NB4 (cell line): ENCODE measurements around the gene TIAM2.

ENCODE experiments used
- POLR2A ChIP-seq: IDR thresholded peaks from 2 replicates; pipeline ENCODE4 v1.6.1; 2011; ENCODE audit warnings: mild to moderate bottlenecking; ENCODE audit not compliant: insufficient read length; ENCODE audit errors: extremely low read depth
- TF ChIP-seq, protein P1 (sequence below): IDR thresholded peaks from one replicate; pipeline ENCODE4 v1.5.1; 2012; ENCODE audit warnings: low read depth, low read length

DNA sequence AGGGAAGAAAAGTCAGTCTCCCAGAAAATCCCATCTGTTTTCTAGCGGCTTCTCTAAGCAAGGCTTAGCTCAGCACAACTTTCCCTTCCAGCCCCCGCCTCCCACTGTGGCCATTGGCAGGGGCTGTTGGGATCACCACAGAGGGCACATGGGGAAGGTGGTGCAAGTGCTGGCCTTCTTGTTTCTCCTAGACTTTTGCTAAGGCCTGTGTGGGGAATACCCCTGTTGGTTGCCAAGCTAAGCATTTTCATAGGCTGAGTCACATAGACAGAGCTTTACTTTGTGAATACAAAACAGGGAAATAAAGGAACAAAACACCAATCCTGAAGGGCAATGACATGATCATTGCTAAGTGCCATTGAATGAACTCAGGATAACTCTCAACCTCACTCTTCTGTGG lies 32.4 kb upstream of the TIAM2 start:
- TF ChIP-seq POLR2A: no peak
- TF ChIP-seq, protein P1, sequence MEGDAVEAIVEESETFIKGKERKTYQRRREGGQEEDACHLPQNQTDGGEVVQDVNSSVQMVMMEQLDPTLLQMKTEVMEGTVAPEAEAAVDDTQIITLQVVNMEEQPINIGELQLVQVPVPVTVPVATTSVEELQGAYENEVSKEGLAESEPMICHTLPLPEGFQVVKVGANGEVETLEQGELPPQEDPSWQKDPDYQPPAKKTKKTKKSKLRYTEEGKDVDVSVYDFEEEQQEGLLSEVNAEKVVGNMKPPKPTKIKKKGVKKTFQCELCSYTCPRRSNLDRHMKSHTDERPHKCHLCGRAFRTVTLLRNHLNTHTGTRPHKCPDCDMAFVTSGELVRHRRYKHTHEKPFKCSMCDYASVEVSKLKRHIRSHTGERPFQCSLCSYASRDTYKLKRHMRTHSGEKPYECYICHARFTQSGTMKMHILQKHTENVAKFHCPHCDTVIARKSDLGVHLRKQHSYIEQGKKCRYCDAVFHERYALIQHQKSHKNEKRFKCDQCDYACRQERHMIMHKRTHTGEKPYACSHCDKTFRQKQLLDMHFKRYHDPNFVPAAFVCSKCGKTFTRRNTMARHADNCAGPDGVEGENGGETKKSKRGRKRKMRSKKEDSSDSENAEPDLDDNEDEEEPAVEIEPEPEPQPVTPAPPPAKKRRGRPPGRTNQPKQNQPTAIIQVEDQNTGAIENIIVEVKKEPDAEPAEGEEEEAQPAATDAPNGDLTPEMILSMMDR: no peak
